Measurements from ENCODE around the gene EBLN1.
A peak's percentile ranks its signal among the peaks of the same experiment; 100 is the strongest.

The EBLN1 gene

GRCh38 chr10:22193945-22194344 lies 23.9 kb downstream of the EBLN1 start:
- TF ChIP-seq BACH2 (CRISPR knock-in tag; IDR thresholded peaks at IDR 0.05; ENCODE audit: borderline replicate concordance) = no peak
- no peak for ATAC-seq

GRCh38 chr10:22185586-22185985 lies 32.2 kb downstream of the EBLN1 start:
- TF ChIP-seq PATZ1 (CRISPR knock-in tag; IDR thresholded peaks at IDR 0.05; ENCODE audit: borderline replicate concordance) = no peak
- no peak for TF ChIP-seq POU6F1 (CRISPR knock-in tag; IDR thresholded peaks at IDR 0.05; ENCODE audit: borderline replicate concordance, low read depth)
- no peak for TF ChIP-seq TOX (CRISPR knock-in tag; IDR thresholded peaks at IDR 0.05; ENCODE audit: borderline replicate concordance)
- no peak for TF ChIP-seq ZC3H10 (CRISPR knock-in tag; IDR thresholded peaks at IDR 0.05)
- TF ChIP-seq SNAI2 (CRISPR knock-in tag; IDR thresholded peaks at IDR 0.05) = no peak
- TF ChIP-seq ZNF70 (CRISPR knock-in tag; IDR thresholded peaks at IDR 0.05) = no peak
- no peak for TF ChIP-seq GLIS3 (CRISPR knock-in tag; IDR thresholded peaks at IDR 0.05)
- no peak for TF ChIP-seq TCF4 (CRISPR knock-in tag; IDR thresholded peaks at IDR 0.05; ENCODE audit: borderline replicate concordance)
- TF ChIP-seq RARB (CRISPR knock-in tag; IDR thresholded peaks at IDR 0.05) = no peak
- no peak for TF ChIP-seq CSDC2 (CRISPR knock-in tag; IDR thresholded peaks at IDR 0.05)
- no peak for TF ChIP-seq OSR1 (CRISPR knock-in tag; IDR thresholded peaks at IDR 0.05)
- no peak for TF ChIP-seq ISL1 (CRISPR knock-in tag; IDR thresholded peaks at IDR 0.05)
- no peak for TF ChIP-seq ZNF565 (CRISPR knock-in tag; conservative IDR thresholded peaks at IDR 0.05; ENCODE audit: low read depth)
- no peak for TF ChIP-seq BACH2 (CRISPR knock-in tag; IDR thresholded peaks at IDR 0.05; ENCODE audit: borderline replicate concordance)
- ATAC-seq = no peak

- ATAC-seq = no peak
- TF ChIP-seq TSHZ2 (CRISPR knock-in tag; IDR thresholded peaks at IDR 0.05) (no peak), ZFP3 (CRISPR knock-in tag; IDR thresholded peaks at IDR 0.05) (peak; percentile 80; the same call in 1 of the 2 replicates), POU6F1 (CRISPR knock-in tag; IDR thresholded peaks at IDR 0.05; ENCODE audit: borderline replicate concordance, low read depth) (no peak), ISL1 (CRISPR knock-in tag; IDR thresholded peaks at IDR 0.05) (0 out of 2 replicates have a peak, but pooled peaks have one; percentile 11)
Measured at GRCh38 chr10:22183771-22184461, 33.9 kb downstream of the EBLN1 start.

- ATAC-seq = no peak
- TF ChIP-seq ZFP3 (CRISPR knock-in tag; IDR thresholded peaks at IDR 0.05) (no peak), TOX (CRISPR knock-in tag; IDR thresholded peaks at IDR 0.05; ENCODE audit: borderline replicate concordance) (no peak), PPARA (CRISPR knock-in tag; IDR thresholded peaks at IDR 0.05; ENCODE audit: borderline replicate concordance) (no peak), SNAI2 (CRISPR knock-in tag; IDR thresholded peaks at IDR 0.05) (no peak), ZNF565 (CRISPR knock-in tag; conservative IDR thresholded peaks at IDR 0.05; ENCODE audit: low read depth) (no peak), CSRNP3 (CRISPR knock-in tag; IDR thresholded peaks at IDR 0.05) (no peak), BACH2 (CRISPR knock-in tag; IDR thresholded peaks at IDR 0.05; ENCODE audit: borderline replicate concordance) (no peak), PATZ1 (CRISPR knock-in tag; IDR thresholded peaks at IDR 0.05; ENCODE audit: borderline replicate concordance) (no peak), GLIS3 (CRISPR knock-in tag; IDR thresholded peaks at IDR 0.05) (no peak), ARNTL (CRISPR knock-in tag; IDR thresholded peaks at IDR 0.05; ENCODE audit: borderline replicate concordance, low read depth) (no peak), POU6F1 (CRISPR knock-in tag; IDR thresholded peaks at IDR 0.05; ENCODE audit: borderline replicate concordance, low read depth) (no peak)
Measured at GRCh38 chr10:22180724-22181123, 37.1 kb downstream of the EBLN1 start.

All from SK-N-SH treated with all-trans-retinoic acid at 6 μM for 48 hours (cell line).